Glutamatergic neuron (in vitro differentiated cells): ENCODE results near the gene TMEM164. TPM values are rescaled to one million over a fixed set of nuclear protein-coding genes. Genes with fewer than 3 reads are reported as not detected.
A peak's percentile ranks its signal among the peaks of the same experiment; 100 is the strongest.

Source experiments
- DNase-seq: peaks from one replicate; pipeline ENCODE4 v3.0.0; 2022
- H3K27ac Mint-ChIP-seq: one replicate; pipeline ENCODE4 v1.8.0; 2020; ENCODE audit warnings: mild to moderate bottlenecking, mixed read lengths, inconsistent platforms; ENCODE audit not compliant: unreplicated experiment
- H3K27me3 Mint-ChIP-seq: one replicate; pipeline ENCODE4 v1.8.0; 2020; ENCODE audit warnings: mild to moderate bottlenecking, moderate library complexity, mixed read lengths, inconsistent platforms; ENCODE audit not compliant: unreplicated experiment
- H3K36me3 Mint-ChIP-seq: one replicate; pipeline ENCODE4 v1.8.0; 2020; ENCODE audit warnings: mild to moderate bottlenecking, mixed read lengths, inconsistent platforms; ENCODE audit not compliant: unreplicated experiment
- H3K4me1 Mint-ChIP-seq: one replicate; pipeline ENCODE4 v1.8.0; 2020; ENCODE audit warnings: mild to moderate bottlenecking, low read depth, mixed read lengths, inconsistent platforms; ENCODE audit not compliant: unreplicated experiment
- H3K4me3 Mint-ChIP-seq: one replicate; pipeline ENCODE4 v1.8.0; 2020; ENCODE audit warnings: mild to moderate bottlenecking, mixed read lengths, inconsistent platforms; ENCODE audit not compliant: unreplicated experiment
- H3K9me3 Mint-ChIP-seq: one replicate; pipeline ENCODE4 v1.8.0; 2020; ENCODE audit warnings: mild to moderate bottlenecking, moderate library complexity, mixed read lengths, inconsistent platforms; ENCODE audit not compliant: unreplicated experiment
- CTCF ChIP-seq: fragments of 200-600 bp; sonication (generic); IDR thresholded peaks from one replicate; pipeline ENCODE4 v1.5.0; 2021; ENCODE audit not compliant: partially characterized antibody, unreplicated experiment
- total RNA-seq: library from RNA; stranded (reverse); fragmentation: NEBNext Ultra II Directional; extraction: Animal tissue kit (Norgen Biotek cat#: 25700); gene quantifications from one replicate; pipeline ENCODE4 v1.2.1, GENCODE V29; 2021; ENCODE audit not compliant: unreplicated experiment

TMEM164 gene
- total RNA-seq, 1 donor from 2014 or later = 56.6 TPM

- no peaks in the 10 kb centered on the region for H3K36me3 Mint-ChIP-seq
- peaks cover 9% of the 10 kb centered on the region for H3K4me1 Mint-ChIP-seq
- H3K9me3 Mint-ChIP-seq = peaks cover 7% of the 10 kb centered on the region
- no peak for TF ChIP-seq CTCF
- H3K27ac Mint-ChIP-seq = no peak overlapping the region
- no peak overlapping the region for H3K4me3 Mint-ChIP-seq
- peaks cover 5% of the 10 kb centered on the region for H3K27me3 Mint-ChIP-seq
- DNase-seq = no peak
These were observed 2.9 kb upstream of the TMEM164 start for GRCh38 chrX:110000000-110000399.

- Mint-ChIP-seq H3K36me3 (no peaks in the 10 kb centered on the region), H3K27ac (no peak overlapping the region), H3K4me3 (no peak overlapping the region), H3K4me1 (peaks cover 15% of the 10 kb centered on the region), H3K9me3 (peaks cover 7% of the 10 kb centered on the region), H3K27me3 (peaks cover 5% of the 10 kb centered on the region)
- no peak for DNase-seq
- TF ChIP-seq CTCF = no peak
These were observed 1.8 kb upstream of the TMEM164 start for GRCh38 chrX:110000847-110001713.

GRCh38 chrX:110001740-110002299 is 1.1 kb upstream of the TMEM164 start:
- Mint-ChIP-seq H3K9me3 (peaks cover 7% of the 10 kb centered on the region), H3K36me3 (no peaks in the 10 kb centered on the region), H3K4me1 (peaks cover 22% of the 10 kb centered on the region), H3K27ac (peak overlapping the region; percentile 76), H3K4me3 (peak overlapping the region; percentile 81), H3K27me3 (peaks cover 5% of the 10 kb centered on the region)
- no peak for DNase-seq
- no peak for TF ChIP-seq CTCF

GRCh38 chrX:110003167-110004156 is 548 bp downstream of the TMEM164 start:
- H3K9me3 Mint-ChIP-seq = peaks cover 7% of the 10 kb centered on the region
- H3K4me1 Mint-ChIP-seq = peaks cover 32% of the 10 kb centered on the region
- peak; percentile 12 for DNase-seq
- H3K27ac Mint-ChIP-seq = peak overlapping the region; percentile 64
- peaks cover 5% of the 10 kb centered on the region for H3K27me3 Mint-ChIP-seq
- peak overlapping the region; percentile 80 for H3K4me3 Mint-ChIP-seq
- TF ChIP-seq CTCF = no peak
- H3K36me3 Mint-ChIP-seq = no peaks in the 10 kb centered on the region
